Right lung (tissue), 5 donors: ENCODE results near the gene PPP1CC. TPM values are rescaled to one million over a fixed set of nuclear protein-coding genes. Genes with fewer than 3 reads are reported as not detected.
A peak's percentile ranks its signal among the peaks of the same experiment; 100 is the strongest.

Source experiments
- DNase-seq, 2 donors: peaks; one replicate each; pipeline ENCODE4 v3.0.0-alpha.2; 2013
- polyA plus RNA-seq, 5 donors: library from polyadenylated mRNA; unstranded; fragments of 120-200 nt; gene quantifications; one replicate each; pipeline versions ENCODE4 v1.2.1 to v1.2.3, GENCODE V29; 2013; ENCODE audit warnings: inconsistent platforms in 1 of 5, low replicate concordance in 1 of 5; ENCODE audit not compliant: insufficient read length in 5 of 5, insufficient read depth in 1 of 5

PPP1CC gene
- polyA plus RNA-seq, 5 donors: 157 to 214 (median 204) TPM

GRCh38 chr12:110689281-110690126 is 53.2 kb downstream of the PPP1CC start:
- DNase-seq: peak; percentile 55 to 73

DNA sequence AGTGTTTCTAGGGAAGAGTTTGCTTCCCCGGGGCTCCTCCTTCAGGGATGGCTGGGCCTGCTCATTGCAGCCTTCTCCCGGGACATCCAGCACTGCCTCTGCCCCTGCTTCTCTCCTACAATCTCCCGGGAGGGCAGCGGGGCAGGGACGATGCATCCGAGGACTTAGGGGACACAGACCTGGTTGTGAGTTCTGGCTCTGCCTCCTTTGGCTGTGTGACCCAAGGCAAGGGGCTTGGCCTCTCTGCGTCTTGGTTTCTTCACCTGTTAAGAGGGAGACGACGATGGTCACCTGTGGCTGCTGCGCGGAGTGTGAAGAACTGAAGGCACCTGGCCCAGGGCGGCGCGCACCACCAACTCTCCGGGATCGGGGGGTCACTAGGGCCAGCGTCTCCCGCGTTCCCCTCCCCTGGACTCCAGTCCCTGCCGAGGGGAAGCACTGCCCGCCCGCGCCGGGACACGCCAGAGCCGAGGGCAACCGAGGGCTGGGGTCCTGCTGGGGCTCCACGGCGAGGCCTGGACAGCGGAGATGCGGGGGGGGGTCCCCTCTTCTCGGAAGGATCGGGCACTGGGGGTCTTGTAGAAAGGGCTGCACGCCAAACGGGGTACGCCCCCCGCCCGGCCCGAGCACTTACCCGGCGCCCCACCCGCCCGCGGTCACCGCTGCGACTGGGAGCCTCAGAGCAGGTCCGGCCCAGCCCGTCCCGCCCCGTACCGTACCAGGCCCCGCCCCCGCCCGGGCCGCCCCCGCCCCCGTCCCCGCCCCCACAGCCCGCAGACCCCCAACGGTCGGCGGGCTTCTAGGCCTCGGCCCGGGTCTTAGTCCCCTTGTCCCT is 54.0 kb downstream of the PPP1CC start, which contains the start of gene HVCN1:
Gene HVCN1 (minus strand): TSS at position 670 of the 835 bp plus-strand sequence. CDS start 5,870 bp downstream, outside the sequence.
- no peak for DNase-seq

DNA sequence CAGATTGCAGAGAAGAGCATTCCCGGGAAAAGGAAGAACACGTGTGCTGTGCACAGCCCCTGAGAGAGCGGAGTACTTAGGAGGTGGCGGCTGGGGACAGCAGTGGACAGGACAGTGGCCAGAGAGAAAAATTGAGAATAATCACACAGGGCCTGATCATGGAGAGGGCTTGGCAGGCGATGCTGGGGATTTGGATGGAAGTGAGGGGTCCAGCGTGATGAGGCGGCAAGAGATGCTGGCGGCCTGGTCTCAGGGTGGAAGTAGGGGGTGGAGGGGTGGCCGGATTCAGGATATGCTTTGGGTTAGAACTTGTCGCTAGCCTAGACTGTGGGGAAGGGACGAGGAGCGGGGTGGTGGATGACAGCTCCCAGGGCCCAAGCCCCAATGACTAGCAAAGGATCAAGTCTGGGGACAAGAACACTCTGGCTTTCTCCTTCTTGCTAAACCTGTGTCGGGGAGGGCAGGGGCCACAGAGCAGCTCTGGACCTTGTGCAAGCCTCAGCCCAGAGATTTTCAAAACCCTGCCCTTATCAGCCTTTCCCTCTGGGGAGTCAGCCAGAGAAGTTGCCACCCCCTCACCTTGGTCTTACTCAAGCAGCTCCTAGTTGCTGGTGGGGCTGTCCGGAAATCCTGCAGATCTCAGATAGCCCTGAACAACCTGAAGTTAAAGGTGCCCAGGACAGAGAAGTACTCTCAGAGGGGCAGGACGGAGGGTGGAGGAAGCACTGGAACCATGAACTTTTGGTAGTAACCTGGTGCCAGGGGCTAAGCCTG is 55.1 kb downstream of the PPP1CC start:
- peak in 1 of 2 donors; percentile 43 for DNase-seq

GRCh38 chr12:110686294-110686903 is 56.3 kb downstream of the PPP1CC start:
- DNase-seq: no peak

- no peak for DNase-seq
These were observed 58.3 kb downstream of the PPP1CC start for GRCh38 chr12:110684312-110684836.

GRCh38 chr12:110683888-110684287 is 58.8 kb downstream of the PPP1CC start:
- no peak for DNase-seq

- no peak for DNase-seq
These were observed 62.7 kb downstream of the PPP1CC start for GRCh38 chr12:110680032-110680431.

- no peak for DNase-seq
These were observed 63.5 kb downstream of the PPP1CC start for GRCh38 chr12:110679201-110679600.

DNA sequence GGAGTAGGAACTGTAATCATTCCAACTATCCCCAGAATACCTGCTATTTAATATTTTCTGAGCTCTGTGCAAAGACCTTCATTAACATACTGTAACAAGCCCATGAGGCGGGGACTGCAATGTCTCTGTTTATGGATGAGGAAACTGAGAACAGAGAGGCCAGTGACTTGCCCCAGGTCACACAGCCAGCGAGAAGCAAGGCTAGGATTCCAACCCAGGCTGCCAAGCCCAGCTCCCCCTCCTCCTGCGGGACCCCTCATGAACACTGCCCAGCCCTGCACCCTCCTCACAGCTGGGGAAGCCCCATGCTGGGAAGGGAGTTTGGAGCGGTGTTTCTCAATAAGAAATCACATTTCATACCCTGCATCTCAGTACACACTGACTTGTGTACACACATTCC is 64.7 kb downstream of the PPP1CC start:
- no peak for DNase-seq

GRCh38 chr12:110677206-110677911 is 65.3 kb downstream of the PPP1CC start:
- no peak for DNase-seq

GRCh38 chr12:110676171-110676570 is 66.5 kb downstream of the PPP1CC start:
- DNase-seq: no peak

GRCh38 chr12:110670161-110670701 is 72.5 kb downstream of the PPP1CC start:
- no peak for DNase-seq

Other genes starting within 250 kb of the PPP1CC start
- 100 to 1,000 TPM; 112 to 175 (median 143) TPM for gene VPS29, start 240.8 kb downstream of the PPP1CC start, polyA plus RNA-seq
- 1 to 10 TPM; 1.1 to 2.4 (median 1.4) TPM for gene RAD9B, start 240.6 kb downstream of the PPP1CC start, polyA plus RNA-seq
- 10 to 100 TPM; 11.9 to 16.5 (median 14.4) TPM for gene PPTC7, start 159.6 kb downstream of the PPP1CC start, polyA plus RNA-seq
- gene TCTN1, start 128.8 kb downstream of the PPP1CC start, polyA plus RNA-seq: 10 to 100 TPM; 65.8 to 89.2 (median 76.5) TPM
- 10 to 100 TPM; 14.8 to 18.1 (median 17.6) TPM for gene HVCN1, start 53.8 kb downstream of the PPP1CC start, polyA plus RNA-seq
- under 1 TPM in 1 of 5 donors, not detected in 4; 0.08 TPM for gene CCDC63, start 104.1 kb upstream of the PPP1CC start, polyA plus RNA-seq
- 10 to 100 TPM in 1 of 5 donors, 1 to 10 TPM in 1, under 1 TPM in 1, not detected in 2; 0.60 to 40.4 (median 1.1) TPM for gene MYL2, start 177.7 kb upstream of the PPP1CC start, polyA plus RNA-seq